ENCODE measurements around the gene XG. TPM values are rescaled to one million over a fixed set of nuclear protein-coding genes. Genes with fewer than 3 reads are reported as not detected.

Gene XG
- total and polyA plus RNA-seq, 2 of the 8 experiments (the other 6 are each of a cell fraction or from before 2014, with no cell fraction given): 0.33 to 0.78 TPM

DNA sequence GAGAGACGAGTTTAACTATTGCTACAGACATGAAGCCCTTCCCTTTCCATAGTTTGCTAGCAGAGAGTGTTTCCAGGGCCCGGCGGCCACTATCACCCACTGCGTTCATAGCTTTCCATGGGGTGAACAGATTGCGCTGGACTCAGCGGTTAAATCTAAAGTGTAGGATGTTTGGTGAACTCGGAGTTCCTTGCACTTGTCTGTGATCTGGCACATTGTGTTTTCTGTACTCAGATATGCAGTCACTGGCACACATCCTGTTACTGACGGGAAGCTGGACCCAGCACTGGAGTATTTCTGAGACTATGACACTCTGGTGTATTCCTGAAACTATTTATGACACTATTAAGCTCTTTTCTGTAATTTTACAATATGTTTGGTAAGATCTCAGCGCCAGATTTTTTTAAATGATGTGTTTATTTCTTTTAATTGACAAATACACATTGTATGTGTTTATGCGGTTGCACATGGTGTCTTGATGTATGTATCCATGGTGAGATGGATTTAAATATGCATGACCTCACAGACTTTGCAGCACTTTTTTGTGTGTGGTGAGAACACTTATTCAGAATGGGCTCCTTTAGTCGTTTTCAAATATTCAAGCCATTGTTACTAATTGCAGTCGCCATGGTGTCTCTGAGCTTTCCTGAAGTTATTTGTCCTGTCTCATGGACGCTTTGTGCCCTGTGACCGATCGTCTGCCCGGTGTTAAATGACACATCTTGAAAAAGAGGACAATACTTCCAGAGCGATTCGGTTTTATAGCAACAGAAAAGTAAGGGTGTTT, 46.6 kb upstream of the XG start:
- 94% methylated on average over 18 of the region's 18 CpGs; no CpG with 5 or more reads in 1 of the 2 experiments for WGBS, 2 experiments (ENCODE audit: extremely low coverage in 1 of 2, insufficient coverage in 1 of 2, insufficient read length in 1 of 2, insufficient replicate concordance in 2 of 2, low coverage in 1 of 2, low lambda C conversion rate in 2 of 2, missing lambda C conversion rate in 1 of 2)
- no peak for FAIRE-seq
- Histone ChIP-seq H3K4ac (replicated peaks; ENCODE audit: insufficient read length, low read depth, low read length) (no peak overlapping the region), H3K9me3 (ENCODE audit: insufficient read depth in 2 of 2, low read depth in 1 of 2, low read length in 1 of 2) (no peaks in the 10 kb centered on the region), H3K79me1 (ENCODE audit: low read depth, low read length) (peaks cover 5% of the 10 kb centered on the region; the same call in 1 of the 2 replicates), H3K4me1 (replicated peaks in 1 of 4; ENCODE audit: control insufficient read depth in 3 of 4, insufficient read depth in 4 of 4, low read length in 3 of 4) (peaks cover 6 to 31% (median 12%) of the 10 kb centered on the region in 4 experiments), H3K56ac (replicated peaks; ENCODE audit: insufficient read length, low read depth, low read length) (no peak overlapping the region), H3K27me3 (replicated peaks in 1 of 4; ENCODE audit: control insufficient read depth in 3 of 4, extremely low read depth in 1 of 4, insufficient read depth in 3 of 4, low read length in 3 of 4) (no peaks in the 10 kb centered on the region), H4K8ac (ENCODE audit: extremely low read depth, insufficient read depth, low read length) (no peak overlapping the region), H3K36me3 (ENCODE audit: control insufficient read depth in 2 of 4, insufficient read depth in 4 of 4, low read length in 3 of 4) (no peaks in the 10 kb centered on the region; a peak in 1 of 8 replicates), H3K14ac (ENCODE audit: insufficient read length) (no peak overlapping the region), H3K23me2 (ENCODE audit: low read depth, low read length) (peaks cover 8% of the 10 kb centered on the region; the same call in 1 of the 2 replicates), H3K9ac (replicated peaks in 1 of 4; ENCODE audit: extremely low read depth in 1 of 4, low read depth in 3 of 4, low read length in 3 of 4) (no peak overlapping the region), H4K5ac (ENCODE audit: insufficient read length, low read depth, low read length) (no peak overlapping the region), H2BK12ac (ENCODE audit: low read depth, low read length) (no peak overlapping the region), H3K23ac (ENCODE audit: insufficient read length) (no peak overlapping the region), H3K27ac (ENCODE audit: low read depth, low read length) (no peak overlapping the region), H3K18ac (ENCODE audit: extremely low read depth, low read length) (no peak overlapping the region), H2BK120ac (replicated peaks; ENCODE audit: low read depth, low read length) (no peak overlapping the region), H3K79me2 (ENCODE audit: control insufficient read depth in 1 of 2, insufficient read depth in 2 of 2, low read length in 2 of 2) (peaks cover 0 to 9% of the 10 kb centered on the region in 2 experiments; a peak in 3 of 4 replicates), H3K4me2 (ENCODE audit: insufficient read depth in 1 of 2, low read depth in 2 of 2, low read length in 2 of 2) (no peak overlapping the region), H2BK15ac (ENCODE audit: low read length) (no peak overlapping the region), H2AK5ac (ENCODE audit: low read depth, low read length) (no peak overlapping the region), H4K20me1 (replicated peaks in 1 of 2; ENCODE audit: control insufficient read depth in 1 of 2, insufficient read depth in 2 of 2, low read length in 2 of 2) (peaks cover 0 to 8% of the 10 kb centered on the region in 2 experiments), H2AFZ (ENCODE audit: low read length) (no peak overlapping the region), H2BK5ac (ENCODE audit: low read depth, low read length) (no peak overlapping the region), H4K91ac (replicated peaks; ENCODE audit: insufficient read length, low read length) (no peak overlapping the region), H2BK20ac (ENCODE audit: low read length) (no peak overlapping the region), H3K4me3 (ENCODE audit: extremely low read depth in 1 of 4, insufficient read depth in 2 of 4, low read depth in 3 of 4, low read length in 4 of 4) (no peak overlapping the region)
- ChIA-PET CTCF (ENCODE audit: partially characterized antibody) (no interaction called here), POLR2A (ENCODE audit: partially characterized antibody) (no interaction called here)
- DNase-seq (ENCODE audit: low read depth in 1 of 2, low spot score in 2 of 2): no peak
- TF ChIP-seq SUZ12 (IDR thresholded peaks at IDR 0.05; ENCODE audit: low read length) (no peak), ZNF274 (IDR thresholded peaks at IDR 0.05; ENCODE audit: borderline replicate concordance, extremely low read depth, low read length) (no peak)
